ENCODE results near the gene HBG1.

HBG1 gene

GRCh38 chr11:5229356-5229755, 20.3 kb downstream of the HBG1 start:
- Histone ChIP-seq H3K4me1 (ENCODE audit: low read length) (peaks cover 57% of the 10 kb centered on the region), H3K79me2 (ENCODE audit: low read length) (peaks cover 7% of the 10 kb centered on the region), H3K27me3 (replicated peaks; ENCODE audit: insufficient read depth, low read length) (no peaks in the 10 kb centered on the region), H4K20me1 (ENCODE audit: insufficient read depth, low read length) (no peaks in the 10 kb centered on the region), H3K4me3 (ENCODE audit: low read length) (peak overlapping the region; percentile 48), H3K9ac (ENCODE audit: low read length) (peak overlapping the region; percentile 49; the same call in 1 of the 2 replicates), H2AFZ (ENCODE audit: low read length) (peak overlapping the region; percentile 26), H3F3A (ENCODE audit: insufficient read depth, low read length) (peaks cover 43% of the 10 kb centered on the region), H3K9me2 (replicated peaks; ENCODE audit: insufficient read depth, low read length) (no peaks in the 10 kb centered on the region), H3K9me3 (replicated peaks; ENCODE audit: insufficient read depth, low read length) (no peaks in the 10 kb centered on the region), H3K27ac (ENCODE audit: low read length) (peak overlapping the region; percentile 89), H3K36me3 (replicated peaks; ENCODE audit: insufficient read depth, low read length) (no peaks in the 10 kb centered on the region), H3K4me2 (ENCODE audit: low read depth, low read length) (peak overlapping the region; percentile 63)
- TF ChIP-seq EZH2 (optimal IDR thresholded peaks at IDR 0.05; ENCODE audit: low read depth, low read length) = no peak
- TF ChIP-seq EZH2phosphoT487 (IDR thresholded peaks at IDR 0.05; ENCODE audit: low read length) = no peak
- no peak for TF ChIP-seq CTCF (IDR thresholded peaks at IDR 0.05; ENCODE audit: low read length)
- DNase-seq = peak; percentile 90

- Histone ChIP-seq H3K4me3 (ENCODE audit: low read length) (peak overlapping the region; percentile 35; the same call in 1 of the 2 replicates), H3K27me3 (replicated peaks; ENCODE audit: insufficient read depth, low read length) (no peaks in the 10 kb centered on the region), H3K9ac (ENCODE audit: low read length) (peak overlapping the region; percentile 43; the same call in 1 of the 2 replicates), H3F3A (ENCODE audit: insufficient read depth, low read length) (peaks cover 32% of the 10 kb centered on the region), H3K36me3 (replicated peaks; ENCODE audit: insufficient read depth, low read length) (no peaks in the 10 kb centered on the region), H3K27ac (ENCODE audit: low read length) (peak overlapping the region; percentile 89; the same call in 1 of the 2 replicates), H4K20me1 (ENCODE audit: insufficient read depth, low read length) (no peaks in the 10 kb centered on the region), H3K9me3 (replicated peaks; ENCODE audit: insufficient read depth, low read length) (no peaks in the 10 kb centered on the region), H3K79me2 (ENCODE audit: low read length) (peaks cover 4% of the 10 kb centered on the region), H3K4me2 (ENCODE audit: low read depth, low read length) (peak overlapping the region; percentile 69; the same call in 1 of the 2 replicates), H3K9me2 (replicated peaks; ENCODE audit: insufficient read depth, low read length) (no peaks in the 10 kb centered on the region), H2AFZ (ENCODE audit: low read length) (no peak overlapping the region), H3K4me1 (ENCODE audit: low read length) (peaks cover 47% of the 10 kb centered on the region)
- no peak for TF ChIP-seq CTCF (IDR thresholded peaks at IDR 0.05; ENCODE audit: low read length)
- no peak for TF ChIP-seq EZH2phosphoT487 (IDR thresholded peaks at IDR 0.05; ENCODE audit: low read length)
- TF ChIP-seq EZH2 (optimal IDR thresholded peaks at IDR 0.05; ENCODE audit: low read depth, low read length) = no peak
- no peak for DNase-seq
Observed at GRCh38 chr11:5228124-5228523, 21.5 kb downstream of the HBG1 start.

- Histone ChIP-seq H3K9ac (ENCODE audit: low read length) (peak overlapping the region; percentile 43; the same call in 1 of the 2 replicates), H3F3A (ENCODE audit: insufficient read depth, low read length) (peaks cover 32% of the 10 kb centered on the region), H3K4me3 (ENCODE audit: low read length) (peak overlapping the region; percentile 35; the same call in 1 of the 2 replicates), H3K9me3 (replicated peaks; ENCODE audit: insufficient read depth, low read length) (no peaks in the 10 kb centered on the region), H3K4me2 (ENCODE audit: low read depth, low read length) (peak overlapping the region; percentile 69; the same call in 1 of the 2 replicates), H3K4me1 (ENCODE audit: low read length) (peaks cover 43% of the 10 kb centered on the region), H3K27me3 (replicated peaks; ENCODE audit: insufficient read depth, low read length) (no peaks in the 10 kb centered on the region), H3K27ac (ENCODE audit: low read length) (peak overlapping the region; percentile 26; the same call in 1 of the 2 replicates), H3K9me2 (replicated peaks; ENCODE audit: insufficient read depth, low read length) (no peaks in the 10 kb centered on the region), H2AFZ (ENCODE audit: low read length) (no peak overlapping the region), H3K36me3 (replicated peaks; ENCODE audit: insufficient read depth, low read length) (no peaks in the 10 kb centered on the region), H4K20me1 (ENCODE audit: insufficient read depth, low read length) (no peaks in the 10 kb centered on the region), H3K79me2 (ENCODE audit: low read length) (peaks cover under 1% of the 10 kb centered on the region; the same call in 1 of the 2 replicates)
- TF ChIP-seq EZH2phosphoT487 (IDR thresholded peaks at IDR 0.05; ENCODE audit: low read length) = no peak
- TF ChIP-seq EZH2 (optimal IDR thresholded peaks at IDR 0.05; ENCODE audit: low read depth, low read length) = no peak
- TF ChIP-seq CTCF (IDR thresholded peaks at IDR 0.05; ENCODE audit: low read length) = no peak
- DNase-seq = no peak
Observed at GRCh38 chr11:5227681-5228080, 22.0 kb downstream of the HBG1 start.
